K562 (cell line): ENCODE data around the gene RUNX1. TPM values are rescaled to one million over a fixed set of nuclear protein-coding genes. Genes with fewer than 3 reads are reported as not detected.

Experiments
- ATAC-seq: fragments of 200-7000 bp; cut with Tn5 transposase; 3 replicates; pipeline ENCODE4 v1.9.1; 2020; ENCODE audit warnings: moderate library complexity
- BruUV-seq: library from RNA; stranded (reverse); fragments of 400-500 nt; replicated peaks from 2 replicates; lab custom pipeline; 2021; lab: Mats Ljungman, UMichigan
- CTCF ChIA-PET: fragments of 300-600 bp; formaldehyde crosslinking; extraction: SDS; loops from one replicate; lab custom pipeline; 2021; ENCODE audit warnings: low intra/inter-chr PET ratio; lab: Yijun Ruan, JAX
- POLR2A ChIA-PET: fragments of 300-600, 350-650 bp; sonication (Branson Sonifier 250); formaldehyde crosslinking; extraction: SDS; loops from one replicate; lab custom pipeline; 2021; ENCODE audit warnings: antibody characterized with exemption, inconsistent platforms; lab: Yijun Ruan, JAX
- DNase-seq, 4 experiments: peaks; one replicate each; pipeline versions ENCODE4 v3.0.0 to v3.0.0-alpha.2; 2011 to 2018; ENCODE audit warnings: low spot score in 3 of 4, mixed read lengths in 3 of 4; ENCODE audit errors: extremely low read depth in 1 of 4
- FAIRE-seq: peaks from 2 replicates; lab custom pipeline; 2011; peaks lifted over from hg19 to GRCh38; lab: Jason Lieb, UNC
- H2AFZ ChIP-seq: 2 replicates; pipeline ENCODE4 v1.6.0; 2011; ENCODE audit warnings: low read depth, low read length, control low read depth, inconsistent platforms
- H3K27ac ChIP-seq: fragments of 200-600 bp; 3 replicates; pipeline ENCODE4 v1.8.0; 2011; ENCODE audit warnings: low read depth, mild to moderate bottlenecking, control low read depth, inconsistent platforms, low read length, moderate library complexity, mixed read lengths; ENCODE audit errors: extremely low read depth
- H3K27me3 ChIP-seq, 2 experiments: fragments of 300-600 bp in 1 of 2; 2 replicates in 1 of 2; 3 replicates in 1 of 2; pipeline versions ENCODE4 v1.6.0 to v1.8.0; 2011; ENCODE audit warnings: inconsistent platforms in 2 of 2, low read length in 2 of 2, mild to moderate bottlenecking in 1 of 2, mixed read lengths in 1 of 2, moderate library complexity in 1 of 2; ENCODE audit not compliant: control insufficient read depth in 2 of 2, insufficient read depth in 2 of 2
- H3K36me3 ChIP-seq: fragments of 300-600 bp; 3 replicates; pipeline ENCODE4 v1.8.0; 2011; ENCODE audit warnings: mild to moderate bottlenecking, low read length, inconsistent platforms; ENCODE audit not compliant: control insufficient read depth, insufficient read depth
- H3K4me1 ChIP-seq, 2 experiments: fragments of 200-600 bp in 1 of 2; replicated peaks in 1 of 2; 2 replicates in 1 of 2; 3 replicates in 1 of 2; pipeline versions ENCODE4 v1.5.1 to v1.8.0; 2011; ENCODE audit warnings: inconsistent platforms in 2 of 2, low read length in 2 of 2, mild to moderate bottlenecking in 1 of 2, mixed read lengths in 1 of 2, moderate library complexity in 1 of 2; ENCODE audit not compliant: control insufficient read depth in 2 of 2, insufficient read depth in 2 of 2
- H3K4me2 ChIP-seq: 2 replicates; pipeline ENCODE4 v1.6.1; 2011; ENCODE audit warnings: low read length, control low read depth, inconsistent platforms, mixed read lengths; ENCODE audit not compliant: insufficient read depth
- H3K4me3 ChIP-seq: fragments of 200-600 bp; sonication (generic), shearing (Covaris generic); 2 replicates; pipeline ENCODE4 v1.5.1; 2016; ENCODE audit warnings: control low read depth, inconsistent platforms
- H3K79me2 ChIP-seq: fragments of 200-600 bp; 3 replicates; pipeline ENCODE4 v1.8.0; 2011; ENCODE audit warnings: low read length, inconsistent platforms; ENCODE audit not compliant: control insufficient read depth, insufficient read depth
- H3K9ac ChIP-seq, 2 experiments: 2 replicates each; pipeline versions ENCODE4 v1.6.0 to v1.6.1; 2011; ENCODE audit warnings: low read depth in 2 of 2, low read length in 2 of 2, control low read depth in 1 of 2, inconsistent platforms in 1 of 2, mild to moderate bottlenecking in 1 of 2, mixed read lengths in 1 of 2; ENCODE audit not compliant: insufficient read depth in 1 of 2
- H3K9me1 ChIP-seq: one replicate; pipeline ENCODE4 v1.6.0; 2011; ENCODE audit warnings: inconsistent platforms, mild to moderate bottlenecking, low read length, moderate library complexity; ENCODE audit not compliant: control insufficient read depth, insufficient read depth
- H3K9me3 ChIP-seq: replicated peaks from 2 replicates; pipeline ENCODE4 v1.5.1; 2011; ENCODE audit warnings: low read depth, low read length, inconsistent platforms; ENCODE audit not compliant: control insufficient read depth, insufficient read depth
- H4K20me1 ChIP-seq: replicated peaks from 2 replicates; pipeline ENCODE4 v1.6.1; 2011; ENCODE audit warnings: low read length, inconsistent platforms, mixed read lengths; ENCODE audit not compliant: control insufficient read depth, insufficient read depth
- SPI1 ChIP-seq: IDR thresholded peaks from 2 replicates; pipeline ENCODE4 v1.6.1; 2011; ENCODE audit warnings: low read depth, low read length, control low read depth, borderline replicate concordance
- THAP12 ChIP-seq: fragments of 250-450 bp; sonication (Bioruptor Pico); IDR thresholded peaks from 2 replicates; pipeline ENCODE4 v1.9.0; 2021; ENCODE audit warnings: mild to moderate bottlenecking, inconsistent platforms
- ZFP36 ChIP-seq: fragments of 150-350 bp; IDR thresholded peaks from 2 replicates; pipeline ENCODE4 v1.6.1; 2018; ENCODE audit warnings: low read length, low read depth; ENCODE audit not compliant: partially characterized antibody
- ZNF280A ChIP-seq: fragments of 450-650 bp; IDR thresholded peaks from 2 replicates; pipeline ENCODE4 v1.6.1; 2018; ENCODE audit warnings: mild to moderate bottlenecking, low read depth; ENCODE audit not compliant: partially characterized antibody
- ZNF324 ChIP-seq: fragments of 250-450 bp; sonication (Bioruptor Pico); IDR thresholded peaks from 2 replicates; pipeline ENCODE4 v1.4.0; 2020; ENCODE audit warnings: mild to moderate bottlenecking
- ZNF79 ChIP-seq: fragments of 250-450 bp; sonication (Bioruptor Pico); IDR thresholded peaks from 2 replicates; pipeline ENCODE4 v1.4.0; 2020; ENCODE audit warnings: low read depth, mild to moderate bottlenecking, moderate library complexity
- WGBS: fragments of 100-300 bp; shearing (Covaris generic); methylation state at CpG from one replicate; pipeline ENCODE4 v1.1.6; 2016; ENCODE audit warnings: low coverage, mixed read lengths; ENCODE audit not compliant: insufficient coverage; ENCODE audit errors: missing lambda C conversion rate; 5-methylcytosine and 5-hydroxymethylcytosine counted together
- in situ Hi-C: fragments of 300-500 bp; cut with MboI; formaldehyde crosslinking; loops from 4 replicates; pipeline ENCODE4 v1.15.0; 2018; ENCODE audit warnings: inconsistent platforms, mixed read lengths
- intact Hi-C: fragments of 100-400 bp; cut with micrococcal nuclease; formaldehyde crosslinking; loops from 2 replicates; pipeline ENCODE4 v1.14.2; 2022
- polyA plus RNA-seq, 8 experiments: library from polyadenylated mRNA; depleted of rRNA in 4 of 8; stranded (reverse) in 5 of 8; unstranded in 3 of 8; fragments of >200 nt; fragmentation: Nextera tagmentation in 2 of 8; fragmentation: Illumina TruSeq in 1 of 8; extraction: Ambion mirVana in 2 of 8; extraction: Trizol in 1 of 8; gene quantifications; 2 replicates each; pipeline versions ENCODE4 v1.2.1 to v1.2.3, GENCODE V29; 2011 to 2014; ENCODE audit warnings: inconsistent platforms in 1 of 8, missing spikeins in 1 of 8
- total RNA-seq, 7 experiments: library from RNA; depleted of rRNA in 6 of 7; stranded (reverse); fragments of >200 nt in 6 of 7; fragmentation: Illumina TruSeq in 2 of 7; extraction: Trizol in 2 of 7; gene quantifications; 2 replicates each; pipeline versions ENCODE4 v1.2.1 to v1.2.3, GENCODE V29; 2011 to 2021; ENCODE audit warnings: low replicate concordance in 1 of 7

Gene RUNX1
- total and polyA plus RNA-seq, 9 of the 15 experiments (the other 6 are each of a cell fraction or from before 2014, with no cell fraction given), result 2.2 to 68.6 (median 17.8) TPM

- Histone ChIP-seq H3K4me2 (no peak overlapping the region), H4K20me1 (no peaks in the 10 kb centered on the region), H3K9me3 (no peaks in the 10 kb centered on the region), H3K9me1 (no peaks in the 10 kb centered on the region), H3K27ac (no peak overlapping the region), H3K27me3 (no peaks in the 10 kb centered on the region), H3K9ac (peak overlapping the region in 1 of 2 experiments; percentile 47; a peak in 1 of 4 replicates), H3K79me2 (no peaks in the 10 kb centered on the region), H3K4me1 (peaks cover 35 to 50% of the 10 kb centered on the region in 2 experiments), H3K4me3 (no peak overlapping the region), H3K36me3 (no peaks in the 10 kb centered on the region), H2AFZ (0 out of 2 replicates have a peak overlapping the region, but pooled peaks have one; percentile 4)
- ChIA-PET CTCF (no interaction called here), POLR2A (interaction anchor here (0.6 to 1.8 kb wide), 3 partner anchors 9 to 129 kb away, joined by 3 to 5 read pairs (median 3); no protein-coding TSS in a partner anchor)
- FAIRE-seq (no peak), DNase-seq (no peak), ATAC-seq (no peak)
- WGBS, result 54% methylated on average over 2 of the region's 2 CpGs
- TF ChIP-seq THAP12 (CRISPR knock-in tag) (no peak), ZNF79 (CRISPR knock-in tag) (no peak), ZNF324 (CRISPR knock-in tag) (no peak), SPI1 (peak; percentile 97), ZNF280A (no peak), ZFP36 (peak; percentile 16)
- intact Hi-C loops, result no loop called here
- no TSS peak for BruUV-seq
- in situ Hi-C loops, result no loop called here
These were observed 137.7 kb downstream of the RUNX1 start for GRCh38 chr21:34911360-34911759.
